Natural killer cell (primary cell): ENCODE measurements around the gene KIF5C. TPM values are rescaled to one million over a fixed set of nuclear protein-coding genes. Genes with fewer than 3 reads are reported as not detected.

Experiments
- ATAC-seq, 3 donors: fragments of 150-1000 bp in 2 of 3; fragments of 200-7000 bp in 1 of 3; cut with Tn5 transposase; 1 replicate in 1 of 3; 2 replicates in 2 of 3; pipeline ENCODE4 v1.10.0; 2021; ENCODE audit warnings: mild to moderate bottlenecking in 2 of 3, moderate library complexity in 2 of 3
- DNase-seq, 2 donors: peaks; one replicate each; pipeline versions ENCODE4 v3.0.0 to v3.0.0-alpha.2; 2013 to 2021; ENCODE audit warnings: mixed read lengths in 1 of 2
- H3K27ac ChIP-seq: one replicate; pipeline ENCODE4 v1.5.1; 2013; ENCODE audit warnings: mild to moderate bottlenecking, low read length
- H3K27me3 ChIP-seq: one replicate; pipeline ENCODE4 v1.6.1; 2013; ENCODE audit warnings: low read length; ENCODE audit not compliant: control insufficient read depth, insufficient read depth
- H3K36me3 ChIP-seq: one replicate; pipeline ENCODE4 v1.6.1; 2013; ENCODE audit warnings: low read length; ENCODE audit not compliant: control insufficient read depth, insufficient read depth
- H3K4me1 ChIP-seq: one replicate; pipeline ENCODE4 v1.6.1; 2013; ENCODE audit warnings: low read length; ENCODE audit not compliant: control insufficient read depth, insufficient read depth
- H3K4me3 ChIP-seq: one replicate; pipeline ENCODE4 v1.5.1; 2013; ENCODE audit warnings: low read length
- H3K9me3 ChIP-seq: one replicate; pipeline ENCODE4 v1.6.1; 2013; ENCODE audit warnings: low read length; ENCODE audit not compliant: control insufficient read depth, insufficient read depth
- H3K27ac Mint-ChIP-seq, 2 donors: one replicate each; pipeline ENCODE4 v1.8.0; 2022; ENCODE audit warnings: mild to moderate bottlenecking in 2 of 2, mixed read lengths in 2 of 2, moderate library complexity in 1 of 2
- H3K27me3 Mint-ChIP-seq, 2 donors: one replicate each; pipeline ENCODE4 v1.8.0; 2022; ENCODE audit warnings: low read depth in 2 of 2, mixed read lengths in 2 of 2
- H3K36me3 Mint-ChIP-seq: one replicate; pipeline ENCODE4 v1.8.0; 2022; ENCODE audit warnings: mixed read lengths
- H3K4me1 Mint-ChIP-seq, 2 donors: one replicate each; pipeline ENCODE4 v1.8.0; 2022; ENCODE audit warnings: mixed read lengths in 2 of 2
- H3K4me3 Mint-ChIP-seq: one replicate; pipeline ENCODE4 v1.8.0; 2022; ENCODE audit warnings: mild to moderate bottlenecking, moderate library complexity, mixed read lengths
- H3K9me3 Mint-ChIP-seq, 2 donors: one replicate each; pipeline ENCODE4 v1.8.0; 2022; ENCODE audit warnings: mixed read lengths in 2 of 2
- WGBS: methylation state at CpG from one replicate; pipeline ENCODE4 v1.1.7; 2013; ENCODE audit warnings: missing lambda C conversion rate; ENCODE audit not compliant: insufficient coverage; 5-methylcytosine and 5-hydroxymethylcytosine counted together
- intact Hi-C: fragments of 100-400 bp; cut with micrococcal nuclease; formaldehyde crosslinking; loops from one replicate; pipeline ENCODE4 v1.14.2; 2022
- total RNA-seq, 4 donors: library from RNA; stranded (reverse); fragments of 120-200 nt in 1 of 4; gene quantifications; one replicate each; pipeline versions ENCODE4 v1.2.3 to v1.2.4, GENCODE V29; 2013 to 2022
- TF ChIP-seq, protein P1 (sequence below): fragments of 200-600 bp; IDR thresholded peaks from one replicate; pipeline ENCODE4 v1.8.0; 2022; ENCODE audit warnings: antibody characterized with exemption

The KIF5C gene
- total RNA-seq, 3 donors from 2014 or later (not counting 1 experiment from before 2014, with no cell fraction given), result 0.42 to 2.7 (median 1.8) TPM

DNA sequence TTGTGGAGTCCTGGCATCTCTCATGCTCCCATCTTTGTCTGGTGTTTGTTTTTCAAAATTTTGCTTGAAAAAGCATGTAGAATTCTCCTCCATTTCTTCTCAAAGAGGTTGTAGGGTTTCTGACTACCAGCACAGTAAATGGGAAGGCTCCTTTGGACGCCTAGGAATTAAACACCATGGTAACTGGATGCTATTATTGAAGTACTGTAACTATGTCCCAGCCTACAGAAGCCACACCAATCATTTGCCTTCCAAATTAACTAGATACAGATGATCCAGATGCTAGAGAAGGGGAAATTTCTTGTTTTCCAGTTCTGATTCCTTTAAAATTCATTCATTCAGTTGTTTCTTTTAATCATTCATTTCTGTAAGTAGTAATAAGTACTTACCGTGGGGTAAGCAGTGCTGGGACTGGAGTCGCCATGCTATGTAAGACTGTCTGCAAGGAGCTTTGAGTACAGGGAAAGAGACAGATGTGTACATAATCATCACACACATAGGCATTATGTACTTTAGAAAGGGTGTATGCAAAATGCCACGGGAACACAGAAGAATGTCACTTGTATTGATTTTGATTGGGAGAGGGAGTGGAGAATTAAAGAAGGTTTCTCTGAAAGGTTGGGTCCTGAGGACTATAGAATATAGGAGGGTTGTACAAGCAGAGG lies 49.6 kb downstream of the KIF5C start:
- Mint-ChIP-seq H3K9me3 (no peaks in the 10 kb centered on the region), H3K4me3 (no peak overlapping the region), H3K36me3 (no peaks in the 10 kb centered on the region), H3K27me3 (no peaks in the 10 kb centered on the region), H3K27ac (peak overlapping the region in 1 of 2 donors; percentile 2), H3K4me1 (peaks cover 18 to 19% of the 10 kb centered on the region in 2 donors)
- 96% methylated on average over 2 of the region's 4 CpGs for WGBS
- ATAC-seq (no peak), DNase-seq (no peak)
- H3K27me3 ChIP-seq, result no peaks in the 10 kb centered on the region
- no peaks in the 10 kb centered on the region for H3K9me3 ChIP-seq
- H3K4me3 ChIP-seq, result no peak overlapping the region
- intact Hi-C loops, result no loop called here
- no peak overlapping the region for H3K27ac ChIP-seq
- H3K4me1 ChIP-seq, result peaks cover 18% of the 10 kb centered on the region
- H3K36me3 ChIP-seq, result no peaks in the 10 kb centered on the region
- TF ChIP-seq, protein P1, sequence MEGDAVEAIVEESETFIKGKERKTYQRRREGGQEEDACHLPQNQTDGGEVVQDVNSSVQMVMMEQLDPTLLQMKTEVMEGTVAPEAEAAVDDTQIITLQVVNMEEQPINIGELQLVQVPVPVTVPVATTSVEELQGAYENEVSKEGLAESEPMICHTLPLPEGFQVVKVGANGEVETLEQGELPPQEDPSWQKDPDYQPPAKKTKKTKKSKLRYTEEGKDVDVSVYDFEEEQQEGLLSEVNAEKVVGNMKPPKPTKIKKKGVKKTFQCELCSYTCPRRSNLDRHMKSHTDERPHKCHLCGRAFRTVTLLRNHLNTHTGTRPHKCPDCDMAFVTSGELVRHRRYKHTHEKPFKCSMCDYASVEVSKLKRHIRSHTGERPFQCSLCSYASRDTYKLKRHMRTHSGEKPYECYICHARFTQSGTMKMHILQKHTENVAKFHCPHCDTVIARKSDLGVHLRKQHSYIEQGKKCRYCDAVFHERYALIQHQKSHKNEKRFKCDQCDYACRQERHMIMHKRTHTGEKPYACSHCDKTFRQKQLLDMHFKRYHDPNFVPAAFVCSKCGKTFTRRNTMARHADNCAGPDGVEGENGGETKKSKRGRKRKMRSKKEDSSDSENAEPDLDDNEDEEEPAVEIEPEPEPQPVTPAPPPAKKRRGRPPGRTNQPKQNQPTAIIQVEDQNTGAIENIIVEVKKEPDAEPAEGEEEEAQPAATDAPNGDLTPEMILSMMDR, result no peak

DNA sequence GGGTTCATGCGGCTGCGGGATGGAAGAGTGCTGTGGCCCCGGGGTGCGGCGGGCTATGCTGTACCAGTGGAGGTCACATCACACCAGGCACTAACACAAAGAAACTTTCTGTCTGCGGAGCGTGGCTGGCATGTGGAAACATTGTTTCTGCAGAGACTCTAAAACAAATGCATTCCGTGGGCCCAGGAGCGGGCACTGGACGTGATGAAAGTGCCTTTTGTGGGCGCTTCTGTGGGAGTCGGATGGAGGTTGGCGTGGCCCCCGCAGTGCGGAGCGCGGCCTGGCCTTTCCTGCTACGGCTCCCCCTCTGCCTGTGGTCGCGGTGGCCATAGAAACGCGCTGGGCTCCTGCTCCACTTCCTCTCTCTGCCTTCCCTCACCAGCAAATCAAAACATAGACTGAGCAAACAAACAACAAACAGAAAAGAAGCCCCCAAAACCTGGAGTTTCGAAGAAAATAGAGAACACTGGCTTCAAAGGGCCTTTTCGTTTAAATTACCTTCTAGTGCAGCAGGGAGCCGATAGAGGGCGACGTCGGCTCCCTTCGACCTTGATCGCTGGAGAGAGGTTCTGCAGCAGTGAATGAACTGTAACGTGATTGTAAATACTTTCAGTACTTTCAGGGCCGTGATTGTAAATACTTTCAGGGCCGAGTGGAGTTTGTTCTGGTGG lies 51.4 kb downstream of the KIF5C start:
- peak; percentile 86 to 91 (median 90) for ATAC-seq
- H3K9me3 ChIP-seq, result no peaks in the 10 kb centered on the region
- H3K27ac ChIP-seq, result peak overlapping the region; percentile 23
- TF ChIP-seq, protein P1, result peak; percentile 66
- H3K4me1 ChIP-seq, result peaks cover 18% of the 10 kb centered on the region
- H3K4me3 ChIP-seq, result peak overlapping the region; percentile 9
- WGBS, result 51% methylated on average over 33 of the region's 33 CpGs
- no peaks in the 10 kb centered on the region for H3K36me3 Mint-ChIP-seq
- no peaks in the 10 kb centered on the region for H3K27me3 ChIP-seq
- H3K9me3 Mint-ChIP-seq, result no peaks in the 10 kb centered on the region
- H3K36me3 ChIP-seq, result no peaks in the 10 kb centered on the region
- peak overlapping the region; percentile 69 to 86 for H3K27ac Mint-ChIP-seq
- H3K4me1 Mint-ChIP-seq, result peaks cover 18 to 19% of the 10 kb centered on the region in 2 donors
- DNase-seq, result peak; percentile 33 to 75
- H3K4me3 Mint-ChIP-seq, result peak overlapping the region; percentile 90
- no peaks in the 10 kb centered on the region for H3K27me3 Mint-ChIP-seq
- intact Hi-C loops, result loop anchor here (1.0 kb wide), 1 partner anchor 64 kb away; no protein-coding TSS in a partner anchor

DNA sequence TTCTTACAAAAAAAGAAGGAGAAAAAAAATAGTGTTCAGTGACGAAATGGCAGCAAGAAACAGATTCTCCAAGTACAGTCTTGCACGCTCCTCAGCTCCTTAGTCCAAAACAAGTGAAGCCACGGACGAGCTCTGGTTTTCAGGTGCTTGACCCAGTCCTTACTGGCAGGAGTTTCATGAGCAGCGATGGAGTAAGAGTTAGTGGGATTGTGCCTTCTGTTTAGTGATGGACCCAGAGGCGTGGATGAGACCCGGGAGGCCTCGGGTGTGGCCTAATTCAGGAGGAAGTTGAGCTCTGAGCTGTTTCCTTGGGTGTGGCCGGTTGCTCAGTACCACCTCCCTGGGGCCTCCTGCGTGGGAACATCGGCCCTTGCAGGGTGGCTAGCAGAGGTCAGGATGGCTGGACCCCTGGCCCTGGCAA lies 52.0 kb downstream of the KIF5C start:
- Histone ChIP-seq H3K4me3 (peak overlapping the region; percentile 9), H3K9me3 (no peaks in the 10 kb centered on the region), H3K36me3 (no peaks in the 10 kb centered on the region), H3K4me1 (peaks cover 18% of the 10 kb centered on the region), H3K27me3 (no peaks in the 10 kb centered on the region), H3K27ac (peak overlapping the region; percentile 22)
- intact Hi-C loops, result loop anchor here (1.0 kb wide), 1 partner anchor 63 kb away; no protein-coding TSS in a partner anchor
- Mint-ChIP-seq H3K36me3 (no peaks in the 10 kb centered on the region), H3K27me3 (no peaks in the 10 kb centered on the region), H3K4me1 (peaks cover 18 to 19% of the 10 kb centered on the region in 2 donors), H3K9me3 (no peaks in the 10 kb centered on the region), H3K4me3 (peak overlapping the region; percentile 90), H3K27ac (peak overlapping the region; percentile 69 to 86)
- ATAC-seq, result peak; percentile 41 to 62 (median 50)
- peak; percentile 16 to 42 for DNase-seq
- TF ChIP-seq, protein P1, result peak; percentile 21
- 42% methylated on average over 11 of the region's 11 CpGs for WGBS
